HG03378 (cell line): Measurements from ENCODE around the gene EXD3.
A peak's percentile ranks its signal among the peaks of the same experiment; 100 is the strongest.

Source experiments
- ATAC-seq: cut with Tn5 transposase; IDR thresholded peaks from one replicate; pipeline ENCODE4 v1.9.1; 2021; ENCODE audit warnings: mild to moderate bottlenecking, moderate library complexity; ENCODE audit not compliant: unreplicated experiment

EXD3 gene

DNA sequence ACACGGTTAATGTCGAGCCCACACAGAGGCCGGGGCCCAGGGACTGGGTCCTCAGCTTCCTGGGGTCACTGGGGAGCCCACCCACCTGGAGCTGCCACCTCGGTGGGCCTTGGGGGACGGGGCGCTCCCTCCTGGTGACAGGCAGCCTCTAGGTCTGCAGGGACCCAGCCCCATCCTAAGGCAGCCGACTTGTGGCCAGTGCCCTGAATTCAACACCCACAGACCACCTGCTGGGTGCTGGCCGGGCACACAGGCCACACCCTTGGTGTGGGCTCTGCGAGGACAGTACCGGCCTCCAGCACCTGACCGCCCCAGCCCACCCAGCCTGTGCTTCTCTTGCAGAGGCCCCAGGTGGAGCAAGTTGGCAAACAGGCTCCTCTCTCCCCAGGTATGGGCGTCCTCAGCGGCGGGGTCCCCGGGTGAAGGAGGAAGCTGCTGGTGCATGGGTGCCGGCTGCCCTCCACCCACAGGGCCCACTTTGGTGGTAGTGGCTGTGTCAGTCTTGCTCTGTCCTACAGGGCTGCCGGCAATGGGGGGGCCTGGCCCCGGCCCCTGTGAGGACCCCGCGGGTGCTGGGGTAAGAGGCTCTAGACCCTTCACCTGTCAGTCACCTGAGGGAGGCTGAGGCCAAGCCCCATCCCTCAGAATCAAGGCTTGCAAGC lies 9.9 kb upstream of the EXD3 start:
- no peak for ATAC-seq

DNA sequence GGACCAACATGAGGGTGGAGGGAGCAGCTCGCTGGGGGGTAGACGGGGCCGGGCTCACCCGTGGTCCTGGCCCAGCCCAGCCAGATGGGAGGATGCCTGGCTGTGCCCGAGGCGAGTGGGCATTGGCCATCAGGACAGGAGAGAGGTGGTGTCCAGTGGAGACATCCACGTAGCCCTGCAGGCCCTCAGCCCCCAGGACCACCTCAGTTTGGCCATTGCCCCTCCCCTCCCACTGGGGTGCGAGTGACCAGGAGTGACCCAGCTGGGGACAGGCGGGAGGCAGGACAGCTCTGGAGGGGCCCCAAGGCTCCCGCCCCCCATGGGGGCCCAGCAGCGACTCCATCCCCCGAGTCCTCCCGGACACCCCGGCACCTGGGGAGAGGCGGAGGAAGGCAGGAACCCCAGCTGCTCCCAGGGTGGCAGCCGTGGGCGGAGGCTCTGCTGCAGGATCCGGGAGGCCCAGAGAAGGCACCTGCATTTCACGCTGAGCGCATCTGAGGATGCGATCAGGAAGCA lies 8.5 kb upstream of the EXD3 start:
- no peak for ATAC-seq

DNA sequence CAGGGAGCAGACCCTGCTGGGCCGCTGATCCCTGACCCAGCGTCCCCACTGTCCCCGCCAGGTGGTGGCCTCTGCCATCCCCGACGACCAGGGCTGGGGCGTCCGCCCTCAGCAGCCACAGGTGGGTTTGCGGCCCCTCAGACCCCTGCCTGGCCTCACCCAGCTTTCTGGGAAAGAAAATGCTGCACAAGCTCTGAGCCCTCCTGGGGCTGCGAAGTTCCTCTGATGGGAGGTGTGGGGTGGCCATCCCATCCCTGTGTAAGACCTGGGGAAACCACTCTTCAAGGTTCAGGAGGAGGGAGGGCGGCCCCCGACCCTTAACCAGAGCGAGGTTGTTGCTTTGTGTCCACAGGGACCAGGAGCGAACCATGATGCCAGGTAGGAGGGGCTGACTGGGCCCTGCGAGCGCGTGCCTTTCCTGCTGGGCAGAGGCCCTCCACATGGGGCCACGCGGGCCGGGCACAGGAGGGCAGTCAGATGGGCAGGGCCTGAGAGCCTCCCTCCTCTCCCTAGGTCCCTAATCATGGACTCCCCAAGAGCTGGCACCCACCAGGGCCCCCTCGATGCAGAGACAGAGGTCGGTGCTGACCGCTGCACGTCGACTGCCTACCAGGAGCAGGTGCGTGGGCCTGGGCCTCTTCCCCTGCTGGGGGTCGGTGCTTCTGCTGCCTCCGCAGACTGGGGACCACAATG lies 7.9 kb upstream of the EXD3 start:
- no peak for ATAC-seq

DNA sequence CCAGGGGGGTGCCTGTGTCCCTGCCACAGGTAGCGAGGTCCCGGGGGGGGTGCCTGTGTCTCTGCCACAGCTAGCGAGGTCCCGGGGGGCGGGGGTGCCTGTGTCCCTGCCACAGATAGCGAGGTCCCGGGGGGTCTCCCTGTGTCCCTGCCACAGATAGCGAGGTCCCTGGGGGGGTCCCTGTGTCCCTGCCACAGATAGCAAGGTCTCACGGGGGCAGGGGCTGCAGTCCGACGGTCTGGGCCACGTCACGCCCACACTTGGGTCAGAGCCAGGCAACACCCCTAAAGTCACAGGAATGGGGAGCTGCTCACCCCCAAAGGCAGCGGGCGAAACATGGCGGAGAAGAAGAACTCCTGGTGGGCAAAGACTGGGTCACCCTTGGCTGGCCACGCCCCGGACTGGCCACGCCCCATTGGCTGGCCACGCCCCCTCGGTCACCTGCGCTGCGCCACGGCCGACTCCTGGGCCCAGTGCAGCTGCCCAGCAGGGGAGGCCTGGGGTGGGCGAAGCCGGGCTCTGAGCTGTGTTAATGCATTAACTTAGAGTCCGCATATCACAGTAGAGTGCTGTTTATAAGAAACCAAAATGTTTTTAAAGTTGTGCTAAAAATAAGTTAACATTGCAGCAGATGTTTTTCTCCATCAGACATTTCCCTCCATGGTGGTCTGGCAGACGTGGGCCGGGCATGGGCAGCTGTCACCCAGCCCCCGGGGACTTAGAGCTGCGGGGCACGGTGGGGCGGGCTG lies 7.2 kb upstream of the EXD3 start:
- ATAC-seq = no peak

DNA sequence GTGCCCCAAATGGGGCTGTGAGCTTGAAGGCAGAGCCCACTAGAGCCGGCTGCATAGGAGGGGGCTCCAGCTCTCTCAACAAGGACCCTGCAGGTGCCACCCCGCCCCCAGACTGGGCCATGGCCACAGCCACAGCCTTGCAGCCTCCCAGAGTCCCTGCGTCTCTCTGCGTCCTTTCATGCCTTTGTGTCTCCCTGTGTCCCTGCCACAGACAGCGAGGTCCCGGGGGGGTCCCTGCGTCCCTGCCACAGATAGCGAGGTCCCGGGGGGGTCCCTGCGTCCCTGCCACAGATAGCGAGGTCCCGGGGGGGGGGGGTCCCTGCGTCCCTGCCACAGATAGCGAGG lies 6.6 kb upstream of the EXD3 start:
- no peak for ATAC-seq

DNA sequence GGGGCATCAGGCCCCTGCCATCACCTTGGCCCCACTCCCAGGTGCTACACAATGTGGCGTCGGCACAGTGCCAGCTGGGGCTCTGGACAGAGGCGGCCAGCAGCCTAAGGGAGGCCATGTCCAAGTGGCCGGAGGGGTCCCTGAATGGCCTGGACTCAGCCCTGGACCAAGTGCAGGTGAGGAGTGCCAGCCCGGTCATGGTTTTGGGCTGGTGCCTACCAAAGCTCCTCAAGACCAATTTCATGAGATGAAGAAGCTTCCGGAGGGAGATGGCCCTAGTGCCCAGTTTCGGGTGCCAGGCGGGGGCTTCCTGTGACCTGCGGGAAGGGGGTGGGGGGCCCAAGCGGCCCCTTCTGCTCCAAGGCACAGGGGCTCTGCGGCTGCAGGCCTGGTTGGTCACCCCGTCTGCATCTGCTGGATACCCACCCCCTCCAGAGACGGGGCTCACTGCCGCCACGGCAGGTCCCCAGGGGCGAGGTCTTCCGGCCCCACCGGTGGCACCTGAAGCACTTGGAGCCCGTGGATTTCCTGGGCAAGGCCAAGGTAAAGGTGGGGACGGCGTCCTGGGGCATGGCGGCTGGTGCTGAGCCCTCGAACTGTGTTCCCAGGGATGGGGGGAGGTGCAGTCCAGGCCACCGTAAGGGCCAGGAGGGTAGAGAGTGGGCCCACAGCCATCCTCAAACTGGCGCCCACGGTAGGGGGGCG lies 6.0 kb upstream of the EXD3 start:
- ATAC-seq = no peak

DNA sequence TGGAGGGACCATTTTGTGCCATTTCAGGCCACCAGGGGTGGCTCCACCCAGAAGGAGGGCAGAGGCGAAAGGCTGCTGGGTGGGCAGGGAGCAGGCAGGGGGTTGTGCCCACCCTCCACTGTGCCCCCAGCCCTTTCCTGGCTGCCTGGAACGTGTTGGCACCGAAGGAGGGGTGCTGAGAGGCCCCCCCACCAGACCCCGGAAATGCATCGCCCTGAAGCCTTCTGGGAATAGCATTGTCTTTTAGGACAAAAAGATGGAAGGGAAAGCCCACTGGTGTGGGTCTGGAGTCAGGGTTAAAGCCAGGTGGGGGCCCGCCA lies 5.3 kb upstream of the EXD3 start:
- no peak for ATAC-seq

DNA sequence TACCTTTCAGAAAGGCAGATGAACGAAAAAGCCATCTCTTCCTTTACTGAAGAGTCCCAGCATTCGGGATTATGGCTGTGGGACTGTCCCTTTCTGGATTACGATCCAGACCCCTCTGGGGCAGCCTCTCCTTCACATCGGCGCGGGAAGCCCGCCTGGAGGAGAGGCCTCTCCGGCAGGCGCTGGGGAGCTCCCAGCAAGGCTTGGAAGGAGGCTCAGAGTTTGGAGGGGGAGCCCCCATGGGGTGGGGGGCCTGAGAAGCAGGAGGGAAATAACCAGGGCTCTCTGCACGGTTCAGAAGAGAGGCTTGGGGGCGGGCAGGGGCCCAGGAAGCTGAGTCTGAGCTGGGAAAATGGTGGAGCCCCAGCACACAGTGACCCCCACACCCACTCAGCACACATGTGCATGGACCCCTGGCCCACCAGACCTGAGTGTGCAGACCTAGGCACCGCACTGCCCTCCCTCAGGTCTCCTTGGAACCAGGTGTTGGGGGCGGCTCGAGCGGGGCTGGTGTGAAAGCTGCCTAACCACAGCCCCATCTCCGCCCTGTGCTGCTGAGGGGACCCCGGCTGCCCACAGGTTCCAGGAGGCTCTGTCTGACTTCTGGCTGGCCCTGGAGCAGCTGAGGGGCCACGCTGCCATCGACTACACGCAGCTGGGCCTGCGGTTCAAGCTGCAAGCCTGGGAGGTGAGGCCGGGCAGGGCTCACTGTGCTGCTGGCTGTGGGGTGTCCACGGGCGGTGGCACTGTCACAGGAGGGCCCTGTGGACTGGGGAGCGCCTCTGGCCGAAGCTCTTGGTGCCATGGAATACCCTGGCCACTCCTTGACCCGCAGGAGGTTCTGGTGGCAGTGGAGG lies 4.7 kb upstream of the EXD3 start:
- no peak for ATAC-seq

DNA sequence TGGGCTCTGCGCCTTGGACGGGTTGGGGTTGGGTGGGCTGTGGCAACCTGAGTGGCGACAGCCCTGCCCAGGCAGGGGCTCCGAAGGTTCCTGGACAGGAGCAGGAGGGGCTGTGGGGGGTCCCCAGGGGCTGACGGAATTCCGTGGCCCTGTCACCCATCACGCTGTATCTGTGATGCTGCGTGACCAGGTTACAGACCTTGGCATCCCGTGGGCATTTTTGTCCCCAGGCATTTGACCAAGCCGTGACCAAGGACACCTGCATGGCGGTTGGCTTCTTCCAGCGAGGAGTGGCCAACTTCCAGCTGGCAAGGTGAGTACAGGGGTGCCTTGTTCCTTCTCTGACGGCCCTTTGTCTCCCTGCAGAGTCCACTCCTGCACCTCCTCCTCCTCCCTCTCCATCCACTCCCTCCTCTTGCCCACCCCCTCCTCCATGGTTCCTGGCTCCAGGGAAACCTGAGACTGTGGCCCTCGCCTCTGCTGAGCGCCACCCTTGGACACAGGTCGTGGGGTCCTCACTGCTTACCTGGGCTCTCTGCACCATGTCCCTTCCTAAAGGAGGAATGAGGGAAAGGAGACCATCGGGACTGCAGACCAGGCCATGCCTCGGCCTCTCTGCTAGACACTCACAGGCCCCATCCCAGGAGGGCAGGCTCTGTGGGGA lies 3.2 kb upstream of the EXD3 start:
- ATAC-seq = no peak

DNA sequence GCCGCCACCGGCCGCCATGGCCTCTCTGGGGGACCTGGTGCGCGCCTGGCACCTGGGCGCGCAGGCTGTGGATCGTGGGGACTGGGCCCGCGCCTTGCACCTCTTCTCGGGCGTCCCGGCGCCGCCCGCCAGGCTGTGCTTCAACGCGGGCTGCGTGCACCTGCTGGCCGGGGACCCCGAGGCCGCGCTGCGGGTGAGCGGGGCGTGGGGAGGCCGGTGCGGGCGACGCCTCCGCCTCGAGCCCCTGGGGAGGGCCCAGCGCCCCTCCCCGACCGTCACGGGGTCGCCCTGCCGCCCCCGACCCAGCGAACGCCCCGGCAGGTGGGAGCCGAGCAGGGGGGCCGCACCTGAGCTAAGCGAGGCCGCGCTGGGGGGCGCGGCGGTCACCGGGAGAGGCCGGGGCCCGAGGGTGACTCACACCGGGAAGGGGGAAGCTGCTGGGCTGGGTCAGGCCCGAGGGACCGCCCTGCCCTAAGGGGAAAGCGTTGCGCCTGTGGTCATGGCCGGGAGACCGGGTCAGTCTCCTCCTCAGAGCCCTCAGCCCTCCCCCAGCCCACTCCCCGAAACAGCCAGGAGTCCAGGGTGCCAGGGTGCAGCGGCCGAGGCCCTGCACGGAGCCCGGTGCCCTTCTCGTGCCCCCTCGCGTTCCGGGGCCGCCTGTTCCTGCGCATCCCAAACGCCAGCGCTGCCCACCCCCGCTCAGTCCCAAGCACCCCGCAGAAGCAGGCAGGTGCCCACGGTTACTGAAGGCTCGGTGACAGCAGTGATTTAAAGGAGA lies 741 bp upstream of the EXD3 start:
- ATAC-seq = peak; percentile 19

DNA sequence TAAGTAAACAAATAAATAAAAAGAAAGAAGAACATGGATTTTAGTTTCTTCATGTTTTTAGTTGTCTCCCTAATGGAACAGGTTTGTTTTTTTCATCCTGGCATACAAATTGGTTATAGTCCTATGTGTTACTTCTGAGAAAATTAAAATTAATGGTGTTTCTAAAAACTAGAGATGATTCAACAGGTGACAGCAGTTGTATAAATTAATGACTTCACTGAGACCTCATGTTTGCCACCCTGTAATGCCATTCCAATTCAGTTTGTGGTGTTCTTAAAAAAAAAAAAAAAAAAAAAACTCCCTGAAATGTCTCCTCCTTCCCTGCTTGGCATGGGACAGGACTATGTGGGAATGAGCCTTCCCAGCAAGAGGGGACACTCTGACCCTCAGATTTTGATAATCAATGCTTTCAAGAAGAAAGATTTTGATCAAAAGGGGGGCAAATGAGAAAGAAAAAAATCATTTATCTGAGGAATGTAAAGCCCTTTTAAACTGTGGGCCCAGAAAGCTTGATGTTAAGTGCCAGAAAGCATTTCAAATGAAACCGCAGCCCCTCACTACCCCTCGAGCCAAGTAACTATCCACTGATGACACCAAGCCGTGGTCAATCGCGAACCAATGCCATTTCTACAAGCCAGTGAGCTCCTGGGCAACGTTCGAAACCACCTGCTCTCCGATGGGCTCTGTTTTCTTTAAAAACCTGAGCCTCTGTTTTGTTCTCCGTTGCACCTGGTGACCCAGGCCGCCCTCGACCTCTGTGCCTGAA lies 941 bp downstream of the EXD3 start:
- no peak for ATAC-seq

DNA sequence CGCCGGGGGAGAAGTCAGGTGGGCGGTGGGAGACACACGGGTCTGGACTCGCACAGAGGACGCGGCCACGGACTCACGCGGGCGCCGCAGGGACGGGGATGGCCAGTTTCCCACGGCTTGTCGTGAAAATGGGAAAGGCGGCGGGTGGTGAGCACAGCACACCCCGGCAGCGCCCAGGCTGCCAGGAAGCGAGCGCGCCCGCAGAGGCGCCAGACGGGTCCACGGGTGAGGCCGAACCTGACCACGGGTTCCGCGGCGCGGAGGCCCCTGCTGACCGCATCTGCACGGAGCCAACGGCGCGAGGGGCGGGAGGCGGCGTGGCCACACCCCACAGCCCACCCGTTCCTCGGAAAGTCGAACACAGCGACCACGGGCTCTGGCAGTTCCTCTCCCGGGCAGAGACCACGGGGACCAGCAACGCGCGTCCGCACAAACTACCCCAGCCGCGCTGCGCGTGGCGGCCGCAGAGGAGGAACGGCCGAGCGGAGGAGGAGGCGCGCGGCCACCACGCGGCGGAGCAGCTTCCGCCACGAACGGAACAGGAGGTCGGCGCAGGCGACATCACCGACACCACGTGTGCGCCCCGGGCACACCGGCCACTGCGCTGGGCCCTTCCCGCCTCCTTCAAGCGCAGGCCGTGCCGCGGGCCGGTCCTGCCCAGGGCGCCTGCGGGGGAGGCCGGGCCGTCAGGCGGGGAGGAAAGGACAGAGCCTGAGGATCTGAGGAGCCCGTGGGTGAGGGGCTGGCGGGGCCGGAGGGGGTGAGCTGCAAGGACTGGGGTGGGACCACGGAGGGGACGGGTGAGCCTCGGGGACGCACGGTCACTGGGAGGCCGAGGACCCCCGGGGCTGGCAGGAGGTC lies 5.6 kb downstream of the EXD3 start:
- no peak for ATAC-seq

DNA sequence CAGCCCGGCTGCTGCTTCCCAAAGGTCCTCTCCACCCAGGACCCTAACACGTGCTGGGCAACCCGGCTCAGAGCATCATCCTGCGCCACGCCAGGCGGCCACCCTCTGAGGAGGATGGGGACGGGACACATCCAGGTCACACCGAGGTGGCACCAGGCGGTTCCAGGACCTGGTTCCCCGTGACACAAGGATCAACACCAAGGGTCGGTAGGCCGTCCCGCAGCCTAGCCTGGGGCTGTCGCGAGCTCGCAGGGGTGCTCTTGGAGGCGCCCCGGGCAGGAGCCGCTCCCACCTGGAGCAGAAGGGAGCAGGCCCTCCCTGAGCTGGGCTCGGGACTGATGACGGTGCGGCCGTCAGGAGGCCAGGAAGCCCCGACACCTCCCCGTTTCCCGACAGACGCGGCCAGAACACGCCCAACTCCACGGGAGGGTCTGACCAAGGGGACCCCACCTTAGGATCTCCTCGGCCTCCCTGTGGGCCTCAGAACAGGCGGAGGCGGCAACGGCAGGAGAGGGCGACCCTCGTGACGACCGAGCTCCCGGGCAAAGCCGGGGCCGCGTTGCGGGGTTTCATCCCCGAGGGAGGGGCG lies 6.3 kb downstream of the EXD3 start:
- ATAC-seq = no peak

DNA sequence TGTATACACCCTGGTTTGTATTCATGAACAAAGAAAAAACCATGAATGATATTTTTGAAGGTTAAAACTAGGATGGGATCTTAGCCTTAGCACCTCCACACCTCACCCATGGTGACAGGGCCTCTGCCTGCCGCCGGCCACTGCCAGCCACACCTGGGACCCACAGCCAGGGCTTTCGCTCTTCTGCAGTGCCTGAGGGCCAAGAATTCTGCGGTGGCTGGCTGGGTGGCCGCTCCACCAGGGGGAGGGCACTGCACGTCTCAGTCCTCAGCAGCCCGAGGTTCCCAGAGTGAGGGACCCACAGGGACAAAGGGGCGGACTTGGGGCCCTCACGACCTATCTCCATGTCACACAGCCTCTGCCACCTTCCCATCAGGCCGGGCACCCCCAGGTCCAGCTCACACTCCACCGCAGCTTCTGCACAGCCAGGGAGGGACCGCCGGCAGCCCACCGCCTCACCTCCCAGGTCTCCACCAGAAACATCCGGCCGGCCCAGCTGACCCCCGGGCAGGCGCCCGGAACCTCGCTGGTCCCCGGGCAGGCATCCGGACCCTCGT lies 6.9 kb downstream of the EXD3 start:
- ATAC-seq = no peak

DNA sequence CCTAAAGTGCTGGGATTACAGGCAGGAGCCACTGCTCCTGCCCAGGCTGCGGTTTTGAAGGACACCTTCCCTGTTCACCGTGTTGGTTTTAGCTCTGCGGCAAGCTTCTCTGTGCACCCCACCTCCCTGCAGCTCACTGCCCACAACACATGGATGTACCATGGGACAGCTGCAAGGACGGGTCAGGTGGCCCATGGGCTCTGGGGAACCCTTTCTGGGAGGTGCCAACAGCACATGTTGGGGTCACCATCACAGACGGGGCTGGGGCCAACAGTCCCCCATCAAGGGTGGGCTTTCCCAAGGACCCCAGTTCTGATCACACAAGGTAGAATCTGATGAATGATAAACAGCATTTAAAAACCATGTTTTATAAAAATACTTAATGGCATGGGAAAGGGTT lies 7.5 kb downstream of the EXD3 start:
- no peak for ATAC-seq

DNA sequence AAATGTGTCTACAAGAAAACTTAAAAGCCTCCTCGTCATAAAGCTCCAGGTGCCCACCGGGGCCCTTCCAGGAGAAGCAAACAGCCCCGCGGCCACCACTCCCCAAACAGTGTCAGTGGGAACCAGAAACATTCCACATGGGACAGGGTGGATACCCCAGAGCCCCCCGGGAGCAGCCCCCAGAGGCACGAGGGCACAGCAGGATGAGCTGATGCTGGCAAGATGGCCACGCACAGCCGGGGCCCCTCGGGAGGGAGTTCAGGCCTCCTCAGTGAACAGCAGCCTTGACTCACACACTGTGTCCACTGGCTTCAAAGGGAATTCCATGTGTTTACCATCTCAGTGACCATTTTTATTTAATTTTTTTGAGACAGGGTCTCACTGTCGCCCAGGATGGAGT lies 10.5 kb downstream of the EXD3 start:
- no peak for ATAC-seq
